T47D (cell line): ENCODE data around the gene ADARB2.

Experiments
- DNase-seq, 2 experiments: peaks; one replicate each; pipeline versions ENCODE4 v3.0.0 to v3.0.0-alpha.2; 2011 to 2012; ENCODE audit warnings: low read depth in 1 of 2, low spot score in 1 of 2
- JUND ChIP-seq: IDR thresholded peaks from 2 replicates; pipeline ENCODE4 v1.6.1; 2012; ENCODE audit warnings: low read depth
- in situ Hi-C: cut with HindIII; loops from 2 replicates; pipeline ENCODE4 v1.10.0; 2016; ENCODE audit warnings: low sequenced_read_pairs, low pct_unique_long_range_greater_than_20kb

ADARB2 gene

DNA sequence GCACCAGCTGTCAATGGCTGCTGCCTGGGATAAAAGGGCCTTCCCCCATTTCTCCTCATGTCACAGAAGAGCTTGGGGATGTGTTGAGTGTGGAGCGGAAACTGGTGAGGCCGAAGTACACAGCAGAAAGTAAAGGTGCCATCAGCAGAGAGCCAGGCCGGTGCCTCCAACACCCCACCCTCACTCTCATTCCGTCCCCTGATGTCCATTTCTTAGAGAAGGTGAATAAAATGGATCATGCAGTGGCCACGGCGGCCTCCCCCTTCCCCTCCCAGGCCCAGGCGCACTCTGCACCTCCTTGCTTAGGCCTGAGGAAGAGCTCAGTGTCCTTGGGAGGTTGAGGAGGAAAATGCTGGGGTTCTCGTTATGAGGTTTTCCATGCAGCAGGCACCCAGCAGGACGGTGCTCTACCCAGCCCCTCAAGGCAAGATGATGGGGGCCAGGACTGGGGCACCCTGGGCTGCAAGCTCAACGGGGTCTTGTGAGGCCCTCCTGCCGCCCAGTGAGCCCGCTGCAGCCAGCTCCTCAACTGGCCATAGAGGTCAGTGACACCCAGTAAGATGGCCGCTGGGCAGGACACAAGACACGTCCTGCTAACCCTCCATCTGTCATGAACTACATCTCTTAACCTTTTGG, 163.9 kb downstream of the ADARB2 start:
- no peak for TF ChIP-seq JUND
- in situ Hi-C loops = no loop called here
- DNase-seq = no peak

DNA sequence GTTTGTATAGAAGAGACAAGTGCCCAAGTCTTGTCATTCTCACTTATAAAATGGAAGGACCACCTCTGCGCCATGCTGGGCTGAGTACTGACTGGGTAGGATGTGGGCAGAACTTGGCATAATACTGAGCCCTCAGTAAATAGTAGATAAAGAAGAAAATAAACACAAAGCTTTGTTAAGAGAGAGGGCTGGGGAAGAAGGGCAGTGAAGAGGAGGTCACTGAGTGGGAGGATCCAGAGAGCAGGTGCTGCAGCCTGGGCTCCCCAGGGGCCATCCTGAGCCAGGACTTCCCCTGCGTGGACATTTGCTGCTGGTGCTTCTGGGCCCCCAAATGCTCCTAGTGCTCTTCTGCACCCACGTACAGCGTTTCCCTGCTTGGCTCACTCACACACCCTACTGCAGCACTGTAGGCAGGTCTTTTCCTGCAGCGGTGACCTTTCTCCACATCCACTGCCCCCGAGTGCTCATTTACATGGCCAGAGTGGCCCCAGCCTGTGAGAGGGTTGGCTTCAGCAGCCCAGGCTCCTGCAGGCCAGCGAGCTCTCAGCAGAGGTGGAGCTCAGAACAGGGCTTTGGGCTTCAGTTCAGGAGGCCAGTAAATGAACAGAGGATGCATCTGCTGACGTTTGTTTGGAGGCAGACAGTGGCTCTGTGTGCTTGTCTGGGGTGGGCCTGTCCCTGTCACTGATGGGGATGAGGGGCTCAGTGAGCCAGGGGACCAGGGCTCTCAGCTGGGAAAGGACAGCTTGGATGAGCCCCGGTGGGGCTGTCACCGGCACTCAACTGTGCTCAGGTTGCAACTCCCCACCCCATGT, 164.6 kb downstream of the ADARB2 start:
- no peak for DNase-seq
- TF ChIP-seq JUND = no peak
- in situ Hi-C loops = no loop called here

DNA sequence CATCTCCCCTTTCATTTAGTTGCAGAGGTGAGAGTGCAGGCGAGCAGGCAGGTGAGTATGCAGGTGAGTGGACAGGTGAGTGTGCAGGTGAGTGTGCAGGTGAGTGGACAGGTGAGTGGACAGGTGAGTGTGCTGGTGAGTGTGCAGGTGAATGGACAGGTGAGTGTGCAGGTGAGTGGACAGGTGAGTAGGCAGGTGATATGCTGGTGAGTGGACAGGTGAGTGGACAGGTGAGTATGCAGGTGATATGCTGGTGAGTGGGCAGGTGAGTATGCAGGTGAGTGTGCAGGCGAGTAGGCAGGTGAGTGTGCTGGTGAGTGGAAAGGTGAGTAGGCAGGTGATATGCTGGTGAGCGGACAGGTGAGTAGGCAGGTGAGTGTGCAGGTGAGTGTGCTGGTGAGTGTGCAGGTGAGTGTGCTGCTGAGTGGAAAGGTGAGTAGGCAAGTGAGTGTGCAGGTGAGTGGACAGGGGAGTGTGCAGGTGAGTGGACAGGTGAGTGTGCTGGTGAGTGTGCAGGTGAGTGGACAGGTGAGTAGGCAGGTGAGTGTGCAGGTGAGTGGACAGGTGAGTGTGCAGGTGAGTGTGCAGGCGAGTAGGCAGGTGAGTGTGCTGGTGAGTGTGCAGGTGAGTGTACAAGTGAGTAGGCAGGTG, 165.6 kb downstream of the ADARB2 start:
- DNase-seq = no peak
- in situ Hi-C loops = no loop called here
- no peak for TF ChIP-seq JUND

DNA sequence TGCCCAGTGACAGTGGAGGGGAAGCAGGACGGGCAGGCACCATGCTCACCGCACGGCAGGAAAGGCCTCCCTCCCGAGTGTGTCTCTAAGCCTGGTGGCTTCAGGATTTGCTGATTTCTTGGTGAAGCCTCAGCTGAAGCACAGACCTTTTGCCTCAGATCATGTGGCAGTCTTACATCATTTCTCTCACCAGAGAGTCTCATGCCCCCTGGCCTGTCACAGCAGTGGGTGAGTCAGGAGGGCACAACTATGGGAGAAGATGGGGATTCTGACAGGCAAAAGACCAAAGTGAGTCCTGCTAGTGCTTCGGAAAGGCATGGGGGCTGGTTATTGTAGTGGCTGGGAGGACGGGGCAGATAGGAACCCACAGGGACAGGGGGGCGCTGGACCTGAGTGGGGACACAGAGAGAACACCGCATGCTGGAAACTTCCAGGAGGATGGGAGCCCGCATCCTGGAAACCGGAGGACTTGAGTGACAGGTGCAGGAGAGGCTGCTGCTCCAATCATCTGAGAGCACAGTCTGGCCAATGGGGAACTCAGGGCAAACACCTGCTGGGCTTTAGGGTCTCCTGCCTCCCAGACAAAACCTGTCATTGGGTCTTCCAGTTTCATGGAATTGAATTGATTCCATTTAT, 166.8 kb downstream of the ADARB2 start:
- TF ChIP-seq JUND = no peak
- in situ Hi-C loops = no loop called here
- DNase-seq = no peak

DNA sequence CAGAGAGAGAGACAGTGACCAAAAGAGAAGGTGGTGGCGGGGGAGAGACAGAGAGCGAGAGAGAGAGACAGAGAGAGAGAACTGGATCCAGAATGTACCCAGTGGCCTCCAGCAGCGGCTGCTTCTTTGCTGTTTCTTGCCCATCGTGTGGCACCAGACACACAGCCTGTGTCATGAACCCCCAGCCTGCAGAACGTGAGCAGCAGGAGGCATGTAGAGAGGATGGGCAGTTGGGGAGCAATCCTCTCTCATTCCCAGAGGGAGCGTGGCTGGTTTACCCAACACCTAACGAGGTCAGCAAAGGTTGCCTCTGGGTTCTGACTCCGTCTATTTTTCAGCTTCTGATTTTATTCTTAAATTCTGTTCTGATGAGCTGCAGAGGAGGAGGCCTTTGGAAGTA, 168.1 kb downstream of the ADARB2 start:
- in situ Hi-C loops = no loop called here
- no peak for TF ChIP-seq JUND
- no peak for DNase-seq

DNA sequence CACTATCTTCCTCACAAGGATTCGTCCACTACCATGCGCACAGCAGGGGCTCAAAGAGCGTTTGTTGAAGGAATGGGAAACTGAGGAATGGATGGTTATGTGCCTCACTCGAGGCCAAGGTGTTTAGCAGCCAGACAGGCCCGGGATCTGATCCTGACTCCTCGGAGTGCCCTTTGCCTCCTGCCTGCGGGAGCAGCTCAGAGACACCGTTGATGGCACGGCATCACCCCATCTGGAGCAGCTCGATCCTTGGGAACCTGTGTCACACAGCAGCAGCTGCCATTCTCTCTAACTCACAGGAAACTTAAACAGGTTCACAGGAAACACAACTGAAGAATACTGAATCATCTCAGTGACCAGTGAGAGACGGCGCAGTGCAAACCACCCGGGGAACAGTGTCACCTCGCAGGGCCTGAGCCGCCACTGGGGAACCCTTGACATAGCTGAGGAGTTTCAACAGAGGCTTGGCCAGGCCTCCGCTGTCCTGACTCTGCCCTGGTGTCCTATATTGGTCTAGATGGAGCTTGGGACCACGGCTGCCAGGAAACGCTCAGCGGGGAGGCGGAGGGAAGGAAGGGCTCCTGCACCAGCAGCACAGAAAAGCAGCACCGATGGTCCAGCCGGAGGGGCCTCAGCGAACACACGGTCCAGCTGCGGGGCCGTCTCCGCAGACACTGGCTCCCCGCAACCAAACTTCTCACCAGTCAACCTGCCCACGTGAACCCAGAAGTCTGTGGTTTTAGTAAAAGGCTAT, 169.4 kb downstream of the ADARB2 start:
- no peak for DNase-seq
- TF ChIP-seq JUND = no peak
- in situ Hi-C loops = no loop called here

DNA sequence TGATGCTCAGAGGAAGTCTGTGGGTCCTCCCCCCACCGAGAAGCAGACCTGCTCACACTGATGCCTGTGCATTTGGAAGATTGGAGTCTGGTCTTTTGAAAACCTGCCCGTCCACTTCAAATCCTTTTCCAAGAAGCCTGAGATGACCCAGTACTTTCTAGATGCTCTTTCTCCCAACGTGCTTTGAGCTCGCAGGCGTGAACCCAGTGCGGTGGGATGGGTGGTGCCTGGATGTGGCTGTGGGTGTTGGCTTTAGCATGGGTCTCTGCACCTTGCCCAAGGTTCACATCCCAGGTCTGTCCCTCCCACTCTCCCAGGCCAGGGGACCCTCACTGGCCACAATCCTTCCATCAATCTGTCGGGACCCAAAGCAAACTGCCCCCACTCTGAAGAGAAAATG, 170.2 kb downstream of the ADARB2 start:
- no peak for DNase-seq
- in situ Hi-C loops = no loop called here
- no peak for TF ChIP-seq JUND

DNA sequence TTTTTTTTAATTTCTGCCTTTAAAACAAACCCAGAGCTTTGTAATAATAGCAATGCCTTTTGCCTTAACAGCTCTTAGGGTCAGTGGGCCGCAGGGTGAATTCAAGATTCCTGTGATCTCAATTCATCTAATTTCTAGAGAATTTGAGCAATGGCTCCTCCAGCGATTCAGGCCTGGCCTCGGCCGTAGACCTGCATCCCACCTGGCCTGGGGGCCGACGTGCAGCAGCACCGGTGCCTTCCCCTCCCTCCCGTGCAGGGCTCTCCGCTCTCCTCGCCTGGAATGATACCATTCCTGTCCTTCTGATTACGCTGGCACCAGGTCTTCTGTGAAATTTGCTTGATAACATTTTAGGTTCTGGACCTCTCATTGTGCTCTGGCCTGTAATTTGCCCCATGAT, 172.5 kb downstream of the ADARB2 start:
- no peak for TF ChIP-seq JUND
- in situ Hi-C loops = no loop called here
- no peak for DNase-seq

DNA sequence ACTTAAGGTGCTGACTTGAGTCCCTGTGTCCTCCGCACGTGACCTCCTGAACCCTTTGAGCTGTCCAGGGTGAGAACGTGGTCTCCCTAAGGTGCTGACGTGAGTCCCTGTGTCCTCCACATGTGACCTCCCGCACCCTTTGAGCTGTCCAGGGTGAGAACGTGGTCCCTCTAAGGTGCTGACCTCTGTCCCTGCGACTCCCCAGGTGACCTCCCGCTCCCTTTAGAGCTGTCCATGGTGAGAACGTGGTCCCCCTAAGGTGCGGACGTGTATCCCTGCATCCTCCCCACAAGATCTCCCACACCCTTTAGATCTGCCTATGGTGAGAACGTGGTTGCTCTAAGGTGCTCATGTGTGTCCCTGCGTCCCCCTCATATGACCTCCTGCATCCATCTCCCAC, 174.3 kb downstream of the ADARB2 start:
- TF ChIP-seq JUND = no peak
- DNase-seq = no peak
- in situ Hi-C loops = no loop called here

DNA sequence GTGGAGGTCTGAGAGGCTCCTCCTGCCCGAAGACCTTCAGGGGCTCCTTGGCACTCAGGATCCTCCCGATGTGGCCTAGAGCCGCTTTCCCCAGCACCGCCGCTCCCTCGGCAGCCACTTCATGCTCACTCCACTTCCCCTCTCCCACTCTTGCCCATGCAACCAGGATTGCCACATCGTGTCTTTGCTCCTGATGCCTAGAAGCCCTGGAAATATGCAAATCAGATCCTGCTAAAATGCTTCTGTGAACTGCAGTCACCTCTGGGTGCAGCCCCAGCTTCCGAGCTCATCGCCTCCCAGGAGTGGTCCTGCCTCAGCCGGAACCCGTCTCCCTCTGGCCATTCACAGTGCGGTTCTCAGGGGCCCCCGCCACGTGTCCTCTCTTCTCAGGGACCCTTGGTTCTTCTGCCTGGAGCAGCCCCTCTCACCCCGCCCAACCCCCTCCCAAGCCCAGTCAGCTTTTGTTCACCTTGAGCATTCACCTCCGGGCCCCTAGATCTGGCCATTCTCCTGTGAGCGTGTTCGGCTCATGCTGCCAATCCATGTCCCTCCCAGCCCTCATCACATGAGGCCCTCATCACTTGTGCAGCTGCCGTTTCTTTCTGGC, 175.5 kb downstream of the ADARB2 start:
- in situ Hi-C loops = no loop called here
- DNase-seq = no peak
- no peak for TF ChIP-seq JUND

DNA sequence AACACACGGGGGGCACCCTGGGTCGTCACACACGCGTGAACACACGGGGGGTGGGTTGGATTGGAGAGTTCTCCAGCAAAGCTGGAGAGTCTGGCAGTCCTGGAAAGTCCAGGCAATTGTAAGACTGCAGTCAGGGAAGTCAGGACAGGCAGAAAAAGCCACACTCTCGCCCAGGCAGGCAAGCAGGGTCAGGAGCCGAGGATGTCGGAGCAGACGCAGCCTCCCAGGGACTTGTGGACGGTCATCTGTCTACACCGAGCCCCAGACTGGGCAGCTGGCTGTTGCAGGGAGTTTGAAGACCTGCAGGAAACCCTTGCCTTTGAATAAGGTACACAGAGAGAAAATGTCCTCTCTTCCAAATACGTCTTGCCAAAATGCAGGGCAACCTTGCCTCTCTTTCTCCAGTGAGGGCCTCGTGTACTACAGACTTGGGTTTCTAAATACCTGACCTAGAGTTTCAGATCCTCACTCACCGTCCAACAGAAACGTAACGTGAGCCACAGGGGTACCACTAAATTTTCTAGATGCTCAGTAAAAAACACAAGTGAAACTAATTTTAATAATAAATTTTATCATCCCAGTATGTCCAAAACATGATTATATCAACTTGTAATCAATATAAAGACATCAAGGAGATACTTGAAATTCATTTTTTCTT, 176.7 kb downstream of the ADARB2 start:
- DNase-seq = no peak
- in situ Hi-C loops = no loop called here
- TF ChIP-seq JUND = no peak
